Natural killer cell (primary cell): ENCODE results near the gene HYPK. TPM values are rescaled to one million over a fixed set of nuclear protein-coding genes. Genes with fewer than 3 reads are reported as not detected.

Experiments used
- ATAC-seq, 3 donors: fragments of 150-1000 bp in 2 of 3; fragments of 200-7000 bp in 1 of 3; cut with Tn5 transposase; 1 replicate in 1 of 3; 2 replicates in 2 of 3; pipeline ENCODE4 v1.10.0; 2021; ENCODE audit warnings: mild to moderate bottlenecking in 2 of 3, moderate library complexity in 2 of 3
- DNase-seq, 2 donors: peaks; one replicate each; pipeline versions ENCODE4 v3.0.0 to v3.0.0-alpha.2; 2013 to 2021; ENCODE audit warnings: mixed read lengths in 1 of 2
- H3K27ac ChIP-seq: one replicate; pipeline ENCODE4 v1.5.1; 2013; ENCODE audit warnings: mild to moderate bottlenecking, low read length
- H3K27me3 ChIP-seq: one replicate; pipeline ENCODE4 v1.6.1; 2013; ENCODE audit warnings: low read length; ENCODE audit not compliant: control insufficient read depth, insufficient read depth
- H3K36me3 ChIP-seq: one replicate; pipeline ENCODE4 v1.6.1; 2013; ENCODE audit warnings: low read length; ENCODE audit not compliant: control insufficient read depth, insufficient read depth
- H3K4me1 ChIP-seq: one replicate; pipeline ENCODE4 v1.6.1; 2013; ENCODE audit warnings: low read length; ENCODE audit not compliant: control insufficient read depth, insufficient read depth
- H3K4me3 ChIP-seq: one replicate; pipeline ENCODE4 v1.5.1; 2013; ENCODE audit warnings: low read length
- H3K9me3 ChIP-seq: one replicate; pipeline ENCODE4 v1.6.1; 2013; ENCODE audit warnings: low read length; ENCODE audit not compliant: control insufficient read depth, insufficient read depth
- H3K27ac Mint-ChIP-seq, 2 donors: one replicate each; pipeline ENCODE4 v1.8.0; 2022; ENCODE audit warnings: mild to moderate bottlenecking in 2 of 2, mixed read lengths in 2 of 2, moderate library complexity in 1 of 2
- H3K27me3 Mint-ChIP-seq, 2 donors: one replicate each; pipeline ENCODE4 v1.8.0; 2022; ENCODE audit warnings: low read depth in 2 of 2, mixed read lengths in 2 of 2
- H3K36me3 Mint-ChIP-seq: one replicate; pipeline ENCODE4 v1.8.0; 2022; ENCODE audit warnings: mixed read lengths
- H3K4me1 Mint-ChIP-seq, 2 donors: one replicate each; pipeline ENCODE4 v1.8.0; 2022; ENCODE audit warnings: mixed read lengths in 2 of 2
- H3K4me3 Mint-ChIP-seq: one replicate; pipeline ENCODE4 v1.8.0; 2022; ENCODE audit warnings: mild to moderate bottlenecking, moderate library complexity, mixed read lengths
- H3K9me3 Mint-ChIP-seq, 2 donors: one replicate each; pipeline ENCODE4 v1.8.0; 2022; ENCODE audit warnings: mixed read lengths in 2 of 2
- WGBS: methylation state at CpG from one replicate; pipeline ENCODE4 v1.1.7; 2013; ENCODE audit warnings: missing lambda C conversion rate; ENCODE audit not compliant: insufficient coverage; 5-methylcytosine and 5-hydroxymethylcytosine counted together
- intact Hi-C: fragments of 100-400 bp; cut with micrococcal nuclease; formaldehyde crosslinking; loops from one replicate; pipeline ENCODE4 v1.14.2; 2022
- total RNA-seq, 4 donors: library from RNA; stranded (reverse); fragments of 120-200 nt in 1 of 4; gene quantifications; one replicate each; pipeline versions ENCODE4 v1.2.3 to v1.2.4, GENCODE V29; 2013 to 2022
- TF ChIP-seq, protein P1 (sequence below): fragments of 200-600 bp; IDR thresholded peaks from one replicate; pipeline ENCODE4 v1.8.0; 2022; ENCODE audit warnings: antibody characterized with exemption

Gene HYPK
- total RNA-seq, 3 donors from 2014 or later (not counting 1 experiment from before 2014, with no cell fraction given), result 19.8 to 29.3 (median 25.8) TPM

DNA sequence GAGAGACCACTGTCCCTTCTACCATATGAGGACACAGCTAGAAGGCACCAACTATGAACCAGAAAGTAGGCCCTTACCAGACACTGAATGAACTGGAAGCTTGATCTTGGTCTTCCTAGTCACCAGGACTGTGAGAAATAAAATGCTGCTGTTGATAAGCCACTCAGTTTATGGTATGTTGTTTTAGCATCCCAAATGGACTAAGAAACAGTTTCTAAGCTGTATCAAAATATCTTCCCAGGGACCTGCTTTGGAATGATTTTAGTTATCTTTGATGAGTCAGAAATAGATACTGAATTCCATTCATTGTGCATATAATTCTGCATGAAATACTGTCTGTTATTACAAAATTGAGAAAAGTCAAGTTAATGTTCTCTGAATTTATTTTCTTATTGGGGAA lies 45.0 kb downstream of the HYPK start:
- Histone ChIP-seq H3K27ac (no peak overlapping the region), H3K27me3 (no peaks in the 10 kb centered on the region), H3K36me3 (peaks cover 23% of the 10 kb centered on the region), H3K9me3 (no peaks in the 10 kb centered on the region), H3K4me3 (no peak overlapping the region), H3K4me1 (no peaks in the 10 kb centered on the region)
- Mint-ChIP-seq H3K4me1 (no peaks in the 10 kb centered on the region), H3K9me3 (no peaks in the 10 kb centered on the region), H3K27me3 (no peaks in the 10 kb centered on the region), H3K36me3 (no peaks in the 10 kb centered on the region), H3K4me3 (no peak overlapping the region), H3K27ac (peak overlapping the region in 1 of 2 donors; percentile 51)
- TF ChIP-seq, protein P1, sequence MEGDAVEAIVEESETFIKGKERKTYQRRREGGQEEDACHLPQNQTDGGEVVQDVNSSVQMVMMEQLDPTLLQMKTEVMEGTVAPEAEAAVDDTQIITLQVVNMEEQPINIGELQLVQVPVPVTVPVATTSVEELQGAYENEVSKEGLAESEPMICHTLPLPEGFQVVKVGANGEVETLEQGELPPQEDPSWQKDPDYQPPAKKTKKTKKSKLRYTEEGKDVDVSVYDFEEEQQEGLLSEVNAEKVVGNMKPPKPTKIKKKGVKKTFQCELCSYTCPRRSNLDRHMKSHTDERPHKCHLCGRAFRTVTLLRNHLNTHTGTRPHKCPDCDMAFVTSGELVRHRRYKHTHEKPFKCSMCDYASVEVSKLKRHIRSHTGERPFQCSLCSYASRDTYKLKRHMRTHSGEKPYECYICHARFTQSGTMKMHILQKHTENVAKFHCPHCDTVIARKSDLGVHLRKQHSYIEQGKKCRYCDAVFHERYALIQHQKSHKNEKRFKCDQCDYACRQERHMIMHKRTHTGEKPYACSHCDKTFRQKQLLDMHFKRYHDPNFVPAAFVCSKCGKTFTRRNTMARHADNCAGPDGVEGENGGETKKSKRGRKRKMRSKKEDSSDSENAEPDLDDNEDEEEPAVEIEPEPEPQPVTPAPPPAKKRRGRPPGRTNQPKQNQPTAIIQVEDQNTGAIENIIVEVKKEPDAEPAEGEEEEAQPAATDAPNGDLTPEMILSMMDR, result no peak
- DNase-seq (no peak), ATAC-seq (no peak)
- intact Hi-C loops, result no loop called here

DNA sequence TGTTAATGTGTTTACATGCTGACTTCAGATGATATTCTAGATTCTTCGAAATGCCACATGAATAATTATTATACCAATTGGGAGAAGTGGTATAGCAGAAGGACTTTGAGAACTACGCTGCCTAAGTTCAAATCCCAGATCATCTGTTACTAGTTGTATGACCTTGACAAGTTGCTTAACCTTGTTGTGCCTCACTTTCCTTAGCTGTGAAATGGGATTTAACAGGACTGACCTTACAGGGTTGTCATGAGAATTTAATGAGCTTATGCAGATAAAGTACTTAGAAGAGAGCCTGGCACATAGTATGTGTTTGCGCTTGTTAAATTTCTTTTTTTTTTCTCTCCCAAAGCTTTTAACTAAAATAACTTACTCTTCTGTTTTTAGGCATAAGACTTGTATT lies 50.9 kb downstream of the HYPK start:
- no peaks in the 10 kb centered on the region for H3K4me1 ChIP-seq
- H3K4me1 Mint-ChIP-seq, result no peaks in the 10 kb centered on the region
- no peaks in the 10 kb centered on the region for H3K27me3 ChIP-seq
- H3K27ac Mint-ChIP-seq, result no peak overlapping the region
- H3K27me3 Mint-ChIP-seq, result no peaks in the 10 kb centered on the region
- ATAC-seq (no peak), DNase-seq (no peak)
- intact Hi-C loops, result no loop called here
- no peaks in the 10 kb centered on the region for H3K9me3 ChIP-seq
- WGBS, result 100% methylated on average over 2 of the region's 3 CpGs
- no peaks in the 10 kb centered on the region for H3K36me3 Mint-ChIP-seq
- H3K27ac ChIP-seq, result no peak overlapping the region
- H3K36me3 ChIP-seq, result peaks cover 17% of the 10 kb centered on the region
- H3K9me3 Mint-ChIP-seq, result no peaks in the 10 kb centered on the region
- H3K4me3 Mint-ChIP-seq, result no peak overlapping the region
- no peak overlapping the region for H3K4me3 ChIP-seq
- TF ChIP-seq, protein P1, result no peak

DNA sequence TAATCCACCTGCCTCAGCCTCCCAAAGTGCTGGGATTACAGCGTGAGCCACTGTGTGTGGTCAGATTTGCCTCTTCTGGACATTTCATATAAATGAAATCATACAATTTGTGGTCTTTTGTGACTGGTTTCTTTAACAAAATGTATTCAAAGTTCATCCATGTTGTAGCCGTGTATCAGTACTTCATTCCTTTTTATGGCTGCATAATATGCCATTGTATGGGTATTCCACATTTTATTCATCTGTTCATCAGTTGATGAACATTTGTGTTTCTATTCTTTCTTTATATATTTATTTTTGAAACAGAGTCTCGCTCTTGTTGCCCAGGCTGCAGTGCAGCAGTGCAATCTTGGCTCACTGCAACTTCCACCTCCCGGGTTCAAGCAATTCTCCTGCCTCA lies 52.2 kb downstream of the HYPK start:
- Mint-ChIP-seq H3K36me3 (no peaks in the 10 kb centered on the region), H3K27ac (no peak overlapping the region), H3K4me1 (no peaks in the 10 kb centered on the region), H3K27me3 (no peaks in the 10 kb centered on the region), H3K9me3 (no peaks in the 10 kb centered on the region), H3K4me3 (no peak overlapping the region)
- Histone ChIP-seq H3K36me3 (peaks cover 19% of the 10 kb centered on the region), H3K4me3 (no peak overlapping the region), H3K4me1 (no peaks in the 10 kb centered on the region), H3K27me3 (no peaks in the 10 kb centered on the region), H3K9me3 (no peaks in the 10 kb centered on the region), H3K27ac (no peak overlapping the region)
- WGBS, result 93% methylated on average over 3 of the region's 4 CpGs
- ATAC-seq (no peak), DNase-seq (no peak)
- intact Hi-C loops, result no loop called here
- TF ChIP-seq, protein P1, result no peak

Other genes with a start within 250 kb of the HYPK start
- 10 to 100 TPM; 28.2 to 45.9 (median 38.2) TPM for gene PPIP5K1, start 210.4 kb upstream of the HYPK start, total RNA-seq
- not detected for gene CKMT1B, start 206.6 kb upstream of the HYPK start, total RNA-seq
- gene STRC, start 181.8 kb upstream of the HYPK start, total RNA-seq, result 1 to 10 TPM; 1.2 to 2.2 (median 2.0) TPM
- gene CATSPER2, start 151.8 kb upstream of the HYPK start, total RNA-seq, result 1 to 10 TPM; 6.5 to 8.4 (median 6.8) TPM
- gene CKMT1A, start 106.7 kb upstream of the HYPK start, total RNA-seq, result not detected
- gene PDIA3, start 54.2 kb upstream of the HYPK start, total RNA-seq, result 100 to 1,000 TPM; 295 to 334 (median 312) TPM
- gene ELL3, start 23.6 kb upstream of the HYPK start, total RNA-seq, result under 1 TPM in 2 of 3 donors, not detected in 1; 0.82 to 0.88 TPM
- 100 to 1,000 TPM; 476 to 551 (median 526) TPM for gene SERF2, start 8.3 kb upstream of the HYPK start, total RNA-seq
- under 1 TPM in 2 of 3 donors, not detected in 1; 0.18 to 0.25 TPM for gene SERINC4, start 379 bp upstream of the HYPK start, total RNA-seq
- gene MFAP1, start 24.1 kb downstream of the HYPK start, total RNA-seq, result 10 to 100 TPM; 10.2 to 13.3 (median 12.3) TPM
- 10 to 100 TPM; 12.4 to 12.9 (median 12.8) TPM for gene WDR76, start 26.4 kb downstream of the HYPK start, total RNA-seq